CD1c-positive myeloid dendritic cell (primary cell): ENCODE measurements around the gene ANXA2R.
A peak's percentile ranks its signal among the peaks of the same experiment; 100 is the strongest.
"Not testable (repeated sequence)": the region's sequence is repeated elsewhere in the genome, so short reads cannot be mapped to it uniquely, and the experiment has no call there.

ENCODE experiments used
- DNase-seq: peaks from one replicate; pipeline ENCODE4 v3.0.0-alpha.2; 2016; ENCODE audit errors: extremely low spot score

The ANXA2R gene

DNA sequence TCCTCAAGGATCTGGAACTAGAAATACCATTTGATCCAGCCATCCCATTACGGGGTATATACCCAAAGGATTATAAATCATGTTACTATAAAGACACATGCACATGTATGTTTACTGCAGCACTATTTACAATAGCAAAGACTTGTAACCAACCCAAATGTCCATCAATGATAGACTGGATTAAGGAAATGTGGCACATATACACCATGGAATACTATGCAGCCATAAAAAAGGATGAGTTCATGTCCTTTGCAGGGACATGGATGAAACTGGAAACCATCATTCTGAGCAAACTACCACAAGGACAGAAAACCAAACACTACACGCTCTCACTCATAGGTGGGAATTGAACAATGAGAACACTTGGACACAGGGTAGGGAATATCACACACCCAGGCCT is 19.9 kb upstream of the ANXA2R start:
- DNase-seq: not testable (repeated sequence)

GRCh38 chr5:43055098-43055497 is 15.0 kb upstream of the ANXA2R start:
- DNase-seq: not testable (repeated sequence)

DNA sequence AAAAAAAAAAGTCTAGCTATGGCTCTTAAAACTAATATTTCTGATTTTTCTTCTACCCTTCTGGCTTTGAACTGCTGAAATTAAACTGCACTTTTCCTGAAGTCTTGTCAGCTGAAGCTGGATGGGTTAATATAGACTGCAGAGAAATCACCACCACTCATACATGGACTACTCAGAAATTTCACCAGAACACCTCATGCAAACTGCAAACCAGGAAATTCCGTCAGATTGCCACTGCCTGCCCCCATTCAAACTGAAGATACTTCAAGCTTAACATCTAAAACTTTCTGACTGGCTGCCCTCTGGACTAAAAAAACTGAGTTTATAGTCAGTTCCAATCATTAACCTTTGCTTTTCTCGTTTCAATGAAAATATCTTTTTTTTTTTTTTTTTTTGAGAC is 11.6 kb upstream of the ANXA2R start:
- no peak for DNase-seq

- no peak for DNase-seq
Measured at GRCh38 chr5:43050384-43050783, 10.3 kb upstream of the ANXA2R start.

GRCh38 chr5:43049236-43049635 is 9.1 kb upstream of the ANXA2R start:
- no peak for DNase-seq

GRCh38 chr5:43046474-43046873 is 6.4 kb upstream of the ANXA2R start:
- DNase-seq: no peak

DNA sequence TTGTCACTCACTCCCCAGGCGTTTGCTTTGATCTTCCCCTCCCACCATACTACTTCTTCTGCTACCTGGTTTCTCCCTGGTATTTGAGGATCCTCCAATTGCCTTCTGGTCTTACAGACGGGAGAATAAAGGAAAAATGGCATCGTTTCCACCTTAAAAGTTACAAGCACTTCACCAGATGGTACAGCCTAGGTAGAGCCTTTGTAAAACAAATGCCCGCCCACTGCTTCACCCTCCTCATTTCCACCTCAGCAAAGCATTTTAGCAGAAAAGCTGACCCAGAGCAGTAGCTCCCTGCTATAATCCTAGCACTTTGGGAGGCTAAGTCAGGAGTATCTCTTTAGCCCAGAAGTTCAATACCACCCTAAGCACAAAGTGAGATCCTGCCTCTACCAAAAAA is 5.1 kb upstream of the ANXA2R start:
- no peak for DNase-seq

- no peak for DNase-seq
Measured at GRCh38 chr5:43044181-43044914, 4.2 kb upstream of the ANXA2R start.

GRCh38 chr5:43043400-43043756 is 3.3 kb upstream of the ANXA2R start:
- DNase-seq: no peak

GRCh38 chr5:43042626-43043399 is 2.7 kb upstream of the ANXA2R start:
- peak; percentile 75 for DNase-seq

DNA sequence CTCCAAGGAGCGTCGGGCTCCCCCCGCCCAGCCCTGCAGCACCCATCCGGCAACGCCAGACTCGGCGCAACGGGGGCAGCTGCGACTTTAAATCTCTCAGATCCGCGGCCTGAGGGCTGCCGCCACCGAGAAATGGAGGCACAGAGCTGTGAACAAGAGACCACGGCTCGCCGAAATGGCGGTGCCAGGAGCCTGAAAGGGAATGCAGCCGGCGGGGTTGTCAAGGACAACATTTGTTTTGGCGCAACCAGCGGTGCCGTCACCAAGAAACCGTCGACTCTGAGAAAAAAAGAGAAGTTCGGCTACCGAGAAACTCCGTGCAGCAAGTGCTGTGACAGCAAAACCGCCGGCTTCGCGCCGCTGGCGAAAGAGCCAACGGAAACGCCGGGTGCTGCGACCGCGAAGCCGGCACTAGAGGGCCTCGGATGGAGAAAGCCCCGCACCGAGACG is 2.1 kb upstream of the ANXA2R start:
- DNase-seq: peak; percentile 98

DNA sequence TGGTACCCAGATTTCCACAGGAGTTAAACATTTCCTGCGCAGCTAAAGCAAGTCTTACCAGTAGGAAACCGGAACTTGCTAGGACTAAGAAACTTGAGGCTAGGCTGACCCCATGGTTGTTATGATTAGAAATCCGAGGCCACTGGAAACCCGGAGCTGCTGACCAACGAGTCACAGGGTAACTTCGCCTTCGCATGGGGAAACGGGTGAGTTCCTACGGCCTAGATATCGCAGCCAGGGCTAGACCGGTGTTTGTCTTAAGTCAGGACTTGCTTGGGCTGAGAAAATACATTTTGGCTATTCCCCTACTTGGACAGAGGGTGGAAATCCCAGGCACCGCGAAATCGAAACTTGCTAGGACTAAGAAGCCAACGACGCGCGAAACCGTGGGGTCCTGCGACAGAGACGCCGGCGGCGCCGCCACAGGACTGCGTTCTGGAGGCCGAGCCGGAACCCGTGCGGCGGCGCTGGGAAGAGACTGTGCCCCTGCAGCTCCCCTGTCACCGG is 1.6 kb upstream of the ANXA2R start:
- peak; percentile 89 for DNase-seq

DNA sequence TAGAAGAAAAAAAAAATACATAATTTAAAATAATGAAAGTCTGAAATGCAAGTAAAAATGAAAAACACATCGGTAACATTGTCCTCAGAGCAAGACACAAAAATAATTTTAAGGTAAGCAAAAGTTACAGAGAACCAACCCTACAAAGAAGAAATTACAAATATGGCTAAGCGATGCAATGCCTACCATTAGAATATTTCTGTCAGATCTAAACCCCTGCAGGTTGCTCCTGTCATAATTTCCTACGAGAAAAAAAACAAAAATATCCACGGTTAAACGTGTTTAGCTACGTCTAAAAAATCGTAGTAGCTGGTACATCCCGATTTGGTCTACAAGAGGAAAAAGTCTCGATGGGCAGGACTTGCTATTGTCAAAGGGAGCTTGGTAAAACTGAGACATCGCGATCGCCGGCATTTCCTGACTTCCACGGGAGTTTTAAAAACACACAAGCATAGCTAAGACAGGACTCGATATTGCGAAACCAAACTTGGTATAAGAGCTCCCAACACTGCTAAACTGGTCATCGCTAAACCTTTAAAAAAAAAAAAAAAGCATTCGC is 1.1 kb upstream of the ANXA2R start:
- DNase-seq: no peak

DNA sequence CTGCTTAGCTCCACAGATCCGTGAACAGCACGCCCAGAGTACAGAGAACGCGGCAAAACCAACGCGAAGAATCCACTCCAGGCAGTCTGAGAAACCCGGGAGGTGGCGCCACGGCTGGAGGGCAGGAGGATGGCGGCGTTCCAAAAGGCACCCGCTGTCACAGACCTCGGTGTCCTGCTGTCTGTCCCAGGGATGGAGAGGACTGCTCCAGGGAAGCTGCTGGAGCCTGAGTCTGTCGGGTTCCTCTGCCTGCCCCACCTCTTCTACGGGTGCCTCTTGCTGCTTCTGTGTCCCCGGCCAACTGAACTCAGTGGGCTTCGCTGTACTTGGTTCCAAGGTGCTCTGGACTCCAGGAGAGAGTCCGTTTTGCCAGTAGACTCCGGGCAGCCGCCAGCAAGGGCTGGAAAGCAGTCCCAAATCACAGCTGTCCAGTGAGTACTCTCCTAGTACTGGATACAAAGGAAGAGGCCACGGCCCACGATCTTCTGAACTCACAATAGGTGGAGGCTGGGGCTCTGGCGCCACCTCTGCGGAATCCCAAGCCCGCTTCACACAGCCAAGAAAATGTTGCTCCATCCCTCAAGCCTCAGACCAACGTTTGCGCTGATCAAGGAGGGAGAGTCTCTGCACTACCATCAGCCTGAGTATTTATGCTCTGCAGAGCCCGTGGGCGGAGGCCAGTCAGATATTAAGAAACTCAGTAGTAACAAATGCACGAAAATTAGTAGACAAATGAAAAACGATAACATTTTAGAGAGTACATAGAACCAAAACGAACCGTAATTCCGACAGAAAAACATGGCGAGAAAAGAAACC is 440 bp downstream of the ANXA2R start:
- peak; percentile 72 for DNase-seq

DNA sequence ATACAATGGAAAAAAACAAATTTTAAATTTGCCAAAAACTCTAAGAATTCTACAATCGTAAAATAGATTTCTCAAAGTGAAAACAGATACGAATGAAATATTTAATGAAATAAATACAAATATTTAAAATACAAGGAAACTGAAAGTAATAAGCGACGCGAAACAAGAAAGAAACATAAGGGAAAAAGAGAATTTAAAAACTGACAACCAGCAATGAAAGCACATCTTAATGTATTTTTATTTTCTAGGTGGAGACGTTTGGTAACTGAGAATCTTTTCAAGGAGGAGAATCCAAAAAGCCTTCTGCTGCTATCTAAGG is 1.0 kb downstream of the ANXA2R start:
- DNase-seq: no peak

DNA sequence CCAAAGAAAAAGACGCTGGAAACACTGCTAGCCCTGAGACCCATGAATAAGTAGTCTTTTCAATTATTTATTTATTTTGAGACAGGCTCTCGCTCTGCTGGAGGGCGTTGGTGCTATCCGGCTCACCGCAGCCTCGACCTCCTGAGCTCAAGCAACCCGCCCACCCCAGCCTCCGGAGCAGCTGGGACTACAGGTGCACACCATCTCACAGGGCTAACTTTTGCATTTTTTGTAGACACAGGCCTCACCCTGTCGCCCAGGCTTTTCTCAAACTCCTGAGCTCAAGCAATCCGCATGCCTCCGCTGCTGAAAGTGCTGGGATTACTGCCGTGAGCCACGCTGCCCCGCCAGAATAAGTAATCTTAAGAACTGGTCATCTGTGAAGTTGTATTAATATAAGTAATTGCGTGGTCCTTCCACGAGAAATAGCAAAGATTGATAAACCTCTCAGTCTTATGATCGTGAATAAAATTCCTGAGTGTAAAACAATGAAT is 1.6 kb downstream of the ANXA2R start:
- DNase-seq: no peak

- peak; percentile 65 for DNase-seq
Measured at GRCh38 chr5:43037636-43038495, 2.3 kb downstream of the ANXA2R start.

- no peak for DNase-seq
Measured at GRCh38 chr5:43036856-43037635, 3.1 kb downstream of the ANXA2R start.

- DNase-seq: no peak
Measured at GRCh38 chr5:43036409-43036808, 3.7 kb downstream of the ANXA2R start.

DNA sequence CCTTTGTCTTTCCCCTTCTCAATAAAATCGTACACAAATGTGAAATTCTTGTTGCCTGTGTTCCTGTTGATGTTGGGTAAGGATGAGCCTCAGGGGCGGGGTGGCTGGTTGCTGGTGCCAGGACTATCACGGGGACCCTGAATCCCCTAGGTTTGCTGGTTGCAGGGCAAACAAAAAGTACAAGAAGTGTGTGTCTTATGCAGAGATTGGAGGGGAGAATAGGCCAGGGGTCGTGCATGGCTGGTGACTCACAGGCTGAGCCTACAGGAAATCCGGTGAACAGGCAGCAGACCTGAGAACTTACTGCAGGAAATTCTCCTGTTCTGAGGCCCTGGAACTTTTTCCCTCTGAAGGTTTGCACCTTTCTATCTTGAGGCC is 5.5 kb downstream of the ANXA2R start:
- DNase-seq: no peak
